Measurements from ENCODE around the gene PIGL. TPM values are rescaled to one million over a fixed set of nuclear protein-coding genes. Genes with fewer than 3 reads are reported as not detected.
"Not testable (repeated sequence)": the region's sequence is repeated elsewhere in the genome, so short reads cannot be mapped to it uniquely, and the experiment has no call there.

PIGL gene
- total and polyA plus RNA-seq, 10 donors, result 14.5 to 81.9 (median 59.6) TPM

- no peak overlapping the region for H3K4me3 ChIP-seq
- 88 to 91% (median 91%) methylated on average over 5 of the region's 5 CpGs for WGBS, 5 donors
- DNase-seq, result no peak
Observed at GRCh38 chr17:16187642-16188041, 29.4 kb upstream of the PIGL start.

GRCh38 chr17:16189791-16190348 lies 27.1 kb upstream of the PIGL start:
- Histone ChIP-seq H3K36me3 (peaks cover 0 to 96% (median 41%) of the 10 kb centered on the region in 6 donors), H3K27me3 (replicated peaks in 1 of 7) (no peaks in the 10 kb centered on the region), H3K27ac (no peak overlapping the region), H3K9me3 (no peaks in the 10 kb centered on the region), H3K4me1 (peaks cover 0 to 33% (median 0%) of the 10 kb centered on the region in 6 donors), H3K4me3 (no peak overlapping the region)
- intact Hi-C loops (cut with DNase I; ENCODE audit: low total_unique reads), result no loop called here
- TF ChIP-seq POLR2A (IDR thresholded peaks at IDR 0.05) (no peak), CTCF (IDR thresholded peaks at IDR 0.05 in 8 of 11, conservative IDR thresholded peaks at IDR 0.05 in 3 of 11) (no peak), POLR2AphosphoS5 (IDR thresholded peaks at IDR 0.05) (no peak)
- WGBS, 5 donors, result 85 to 90% (median 86%) methylated on average over 3 of the region's 3 CpGs
- DNase-seq, result no peak

More at GRCh38 chr17:16187642-16188041, 29.4 kb upstream of the PIGL start:
- peaks cover 0 to 81% (median 35%) of the 10 kb centered on the region in 6 donors for H3K36me3 ChIP-seq
- H3K4me1 ChIP-seq, result peaks cover 0 to 42% (median 0%) of the 10 kb centered on the region in 6 donors
- H3K9me3 ChIP-seq, result no peaks in the 10 kb centered on the region
- intact Hi-C loops (cut with DNase I; ENCODE audit: low total_unique reads), result no loop called here
- no peak overlapping the region for H3K27ac ChIP-seq
- TF ChIP-seq CTCF (IDR thresholded peaks at IDR 0.05 in 8 of 11, conservative IDR thresholded peaks at IDR 0.05 in 3 of 11), result no peak
- no peak for TF ChIP-seq POLR2AphosphoS5 (IDR thresholded peaks at IDR 0.05)
- no peaks in the 10 kb centered on the region for H3K27me3 ChIP-seq (replicated peaks in 1 of 7)

- Histone ChIP-seq H3K27ac (no peak overlapping the region), H3K4me1 (peaks cover 0 to 33% (median 0%) of the 10 kb centered on the region in 6 donors), H3K27me3 (replicated peaks in 1 of 7) (no peaks in the 10 kb centered on the region), H3K36me3 (peaks cover 0 to 90% (median 31%) of the 10 kb centered on the region in 6 donors), H3K4me3 (no peak overlapping the region), H3K9me3 (no peaks in the 10 kb centered on the region)
- WGBS, 5 donors, result 86 to 91% (median 88%) methylated on average over 4 of the region's 4 CpGs
- DNase-seq, result no peak
- TF ChIP-seq POLR2AphosphoS5 (IDR thresholded peaks at IDR 0.05), result no peak
- no peak for TF ChIP-seq CTCF (IDR thresholded peaks at IDR 0.05 in 8 of 11, conservative IDR thresholded peaks at IDR 0.05 in 3 of 11)
- no peak for TF ChIP-seq POLR2A (IDR thresholded peaks at IDR 0.05)
- intact Hi-C loops (cut with DNase I; ENCODE audit: low total_unique reads), result no loop called here
Observed at GRCh38 chr17:16190703-16191360, 26.2 kb upstream of the PIGL start.

GRCh38 chr17:16191604-16192003 lies 25.4 kb upstream of the PIGL start:
- H3K27me3 ChIP-seq (replicated peaks in 1 of 7), result no peaks in the 10 kb centered on the region
- peaks cover 0 to 33% (median 0%) of the 10 kb centered on the region in 6 donors for H3K4me1 ChIP-seq
- no peak overlapping the region for H3K27ac ChIP-seq
- H3K9me3 ChIP-seq, result no peaks in the 10 kb centered on the region
- DNase-seq, result no peak
- WGBS, 5 donors, result 85 to 95% (median 90%) methylated on average over 3 of the region's 3 CpGs
- peaks cover 0 to 83% (median 26%) of the 10 kb centered on the region in 6 donors for H3K36me3 ChIP-seq
- no peak overlapping the region for H3K4me3 ChIP-seq
- TF ChIP-seq POLR2AphosphoS5 (IDR thresholded peaks at IDR 0.05) (no peak), CTCF (IDR thresholded peaks at IDR 0.05 in 8 of 11, conservative IDR thresholded peaks at IDR 0.05 in 3 of 11) (no peak), POLR2A (IDR thresholded peaks at IDR 0.05) (no peak)
- intact Hi-C loops (cut with DNase I; ENCODE audit: low total_unique reads), result no loop called here

- peaks cover 0 to 76% (median 24%) of the 10 kb centered on the region in 6 donors for H3K36me3 ChIP-seq
- H3K9me3 ChIP-seq; intact Hi-C loops (cut with DNase I; ENCODE audit: low total_unique reads); H3K27ac ChIP-seq; H3K27me3 ChIP-seq (replicated peaks in 1 of 7); DNase-seq; H3K4me3 ChIP-seq: not testable (repeated sequence)
- WGBS, 5 donors, result 76 to 86% (median 83%) methylated on average over 2 of the region's 2 CpGs
- H3K4me1 ChIP-seq, result peaks cover 9 to 31% (median 15%) of the 10 kb centered on the region in 6 donors
Observed at GRCh38 chr17:16194307-16194835, 22.6 kb upstream of the PIGL start.

All from spleen (tissue), 11 donors.